ENCODE results near the gene C14orf132.

DNA sequence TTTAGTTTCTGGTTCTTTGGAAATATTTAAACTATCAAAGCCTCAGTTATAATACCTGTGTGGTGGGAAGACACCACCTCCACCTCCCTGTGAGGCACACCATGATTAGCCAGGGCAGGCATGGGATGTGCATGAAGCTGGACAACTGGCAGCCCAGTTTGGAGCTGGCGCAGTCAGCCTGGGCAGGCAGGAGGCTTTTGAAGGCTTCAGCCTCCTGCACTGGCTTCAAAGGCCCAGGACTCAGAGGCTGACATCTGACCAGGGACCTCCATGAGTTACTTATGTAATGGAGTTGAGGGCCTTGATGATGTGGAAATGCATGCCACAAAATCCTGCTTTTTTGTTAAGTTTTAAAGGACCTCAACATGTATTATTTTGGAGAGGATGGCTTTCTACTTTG lies 30.3 kb downstream of the C14orf132 start:
- TF ChIP-seq, protein P1, sequence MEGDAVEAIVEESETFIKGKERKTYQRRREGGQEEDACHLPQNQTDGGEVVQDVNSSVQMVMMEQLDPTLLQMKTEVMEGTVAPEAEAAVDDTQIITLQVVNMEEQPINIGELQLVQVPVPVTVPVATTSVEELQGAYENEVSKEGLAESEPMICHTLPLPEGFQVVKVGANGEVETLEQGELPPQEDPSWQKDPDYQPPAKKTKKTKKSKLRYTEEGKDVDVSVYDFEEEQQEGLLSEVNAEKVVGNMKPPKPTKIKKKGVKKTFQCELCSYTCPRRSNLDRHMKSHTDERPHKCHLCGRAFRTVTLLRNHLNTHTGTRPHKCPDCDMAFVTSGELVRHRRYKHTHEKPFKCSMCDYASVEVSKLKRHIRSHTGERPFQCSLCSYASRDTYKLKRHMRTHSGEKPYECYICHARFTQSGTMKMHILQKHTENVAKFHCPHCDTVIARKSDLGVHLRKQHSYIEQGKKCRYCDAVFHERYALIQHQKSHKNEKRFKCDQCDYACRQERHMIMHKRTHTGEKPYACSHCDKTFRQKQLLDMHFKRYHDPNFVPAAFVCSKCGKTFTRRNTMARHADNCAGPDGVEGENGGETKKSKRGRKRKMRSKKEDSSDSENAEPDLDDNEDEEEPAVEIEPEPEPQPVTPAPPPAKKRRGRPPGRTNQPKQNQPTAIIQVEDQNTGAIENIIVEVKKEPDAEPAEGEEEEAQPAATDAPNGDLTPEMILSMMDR (IDR thresholded peaks at IDR 0.05; ENCODE audit: poor library complexity), result no peak
- TF ChIP-seq EZH2phosphoT487 (IDR thresholded peaks at IDR 0.05; ENCODE audit: low read depth, severe bottlenecking, unreplicated experiment) (no peak), EZH2 (IDR thresholded peaks at IDR 0.05; ENCODE audit: borderline replicate concordance) (no peak)
